Measurements from ENCODE around the gene SHBG. TPM values are rescaled to one million over a fixed set of nuclear protein-coding genes. Genes with fewer than 3 reads are reported as not detected.

The SHBG gene
- total RNA-seq, 1 experiment from 2014 or later, result 0.35 TPM

DNA sequence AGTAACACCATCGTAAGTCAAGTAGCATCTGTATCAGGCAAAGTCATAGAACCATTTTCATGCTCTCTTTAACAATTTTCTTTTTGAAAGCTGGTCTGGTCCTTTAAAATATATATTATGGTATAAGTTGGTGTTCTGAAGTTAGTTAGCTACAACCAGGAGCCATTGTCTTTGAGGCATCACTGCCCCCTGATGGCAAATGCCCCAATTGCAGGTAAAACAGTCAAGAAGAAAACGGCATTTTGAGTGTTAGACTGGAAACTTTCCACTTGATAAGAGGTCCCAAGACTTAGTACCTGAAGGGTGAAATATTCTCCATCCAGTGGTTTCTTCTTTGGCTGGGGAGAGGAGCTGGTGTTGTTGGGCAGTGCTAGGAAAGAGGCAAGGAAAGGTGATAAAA, 43.3 kb downstream of the SHBG start:
- Mint-ChIP-seq H3K4me1 (ENCODE audit: insufficient read depth, unreplicated experiment) (no peaks in the 10 kb centered on the region), H3K9me3 (ENCODE audit: unreplicated experiment) (peaks cover 8% of the 10 kb centered on the region), H3K36me3 (ENCODE audit: insufficient read depth, unreplicated experiment) (peaks cover 89% of the 10 kb centered on the region), H3K27me3 (ENCODE audit: insufficient read depth, unreplicated experiment) (no peaks in the 10 kb centered on the region), H3K27ac (ENCODE audit: low read depth, unreplicated experiment) (no peak overlapping the region), H3K4me3 (ENCODE audit: unreplicated experiment) (no peak overlapping the region)
- peak; percentile 46 for DNase-seq (ENCODE audit: unreplicated experiment)
- TF ChIP-seq, protein P1, sequence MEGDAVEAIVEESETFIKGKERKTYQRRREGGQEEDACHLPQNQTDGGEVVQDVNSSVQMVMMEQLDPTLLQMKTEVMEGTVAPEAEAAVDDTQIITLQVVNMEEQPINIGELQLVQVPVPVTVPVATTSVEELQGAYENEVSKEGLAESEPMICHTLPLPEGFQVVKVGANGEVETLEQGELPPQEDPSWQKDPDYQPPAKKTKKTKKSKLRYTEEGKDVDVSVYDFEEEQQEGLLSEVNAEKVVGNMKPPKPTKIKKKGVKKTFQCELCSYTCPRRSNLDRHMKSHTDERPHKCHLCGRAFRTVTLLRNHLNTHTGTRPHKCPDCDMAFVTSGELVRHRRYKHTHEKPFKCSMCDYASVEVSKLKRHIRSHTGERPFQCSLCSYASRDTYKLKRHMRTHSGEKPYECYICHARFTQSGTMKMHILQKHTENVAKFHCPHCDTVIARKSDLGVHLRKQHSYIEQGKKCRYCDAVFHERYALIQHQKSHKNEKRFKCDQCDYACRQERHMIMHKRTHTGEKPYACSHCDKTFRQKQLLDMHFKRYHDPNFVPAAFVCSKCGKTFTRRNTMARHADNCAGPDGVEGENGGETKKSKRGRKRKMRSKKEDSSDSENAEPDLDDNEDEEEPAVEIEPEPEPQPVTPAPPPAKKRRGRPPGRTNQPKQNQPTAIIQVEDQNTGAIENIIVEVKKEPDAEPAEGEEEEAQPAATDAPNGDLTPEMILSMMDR (IDR thresholded peaks at IDR 0.05; ENCODE audit: unreplicated experiment), result peak; percentile 41
- no TSS peak for BruUV-seq (replicated peaks)
- ChIA-PET POLR2A (interaction anchor here (1.2 to 1.9 kb wide), 4 partner anchors 11 to 112 kb away, joined by 3 to 17 read pairs (median 6); partner anchors contain the start of genes FXR2 and TP53), CTCF (interaction anchor here (0.6 to 1.6 kb wide), 11 partner anchors 9 to 113 kb away, joined by 3 to 7 read pairs (median 5); partner anchors contain the start of genes ATP1B2, SOX15, TP53 and WRAP53)
- intact Hi-C loops (cut with micrococcal nuclease), result no loop called here

DNA sequence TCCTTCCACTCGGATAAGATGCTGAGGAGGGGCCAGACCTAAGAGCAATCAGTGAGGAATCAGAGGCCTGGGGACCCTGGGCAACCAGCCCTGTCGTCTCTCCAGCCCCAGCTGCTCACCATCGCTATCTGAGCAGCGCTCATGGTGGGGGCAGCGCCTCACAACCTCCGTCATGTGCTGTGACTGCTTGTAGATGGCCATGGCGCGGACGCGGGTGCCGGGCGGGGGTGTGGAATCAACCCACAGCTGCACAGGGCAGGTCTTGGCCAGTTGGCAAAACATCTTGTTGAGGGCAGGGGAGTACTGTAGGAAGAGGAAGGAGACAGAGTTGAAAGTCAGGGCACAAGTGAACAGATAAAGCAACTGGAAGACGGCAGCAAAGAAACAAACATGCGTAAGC, 45.0 kb downstream of the SHBG start:
- DNase-seq (ENCODE audit: unreplicated experiment), result no peak
- H3K27ac Mint-ChIP-seq (ENCODE audit: low read depth, unreplicated experiment), result no peak overlapping the region
- ChIA-PET CTCF (interaction anchor here (0.7 to 1.4 kb wide), 2 partner anchors 8 to 11 kb away, joined by 4 to 5 read pairs; no protein-coding TSS in a partner anchor), POLR2A (interaction anchor here (1.0 to 2.1 kb wide), 2 partner anchors 12 to 271 kb away, joined by 3 to 6 read pairs; partner anchors contain the start of genes TMEM256 and TP53)
- no peak overlapping the region for H3K4me3 Mint-ChIP-seq (ENCODE audit: unreplicated experiment)
- H3K9me3 Mint-ChIP-seq (ENCODE audit: unreplicated experiment), result peaks cover 8% of the 10 kb centered on the region
- TF ChIP-seq, protein P1 (IDR thresholded peaks at IDR 0.05; ENCODE audit: unreplicated experiment), result no peak
- H3K4me1 Mint-ChIP-seq (ENCODE audit: insufficient read depth, unreplicated experiment), result no peaks in the 10 kb centered on the region
- intact Hi-C loops (cut with micrococcal nuclease), result no loop called here
- H3K36me3 Mint-ChIP-seq (ENCODE audit: insufficient read depth, unreplicated experiment), result peaks cover 88% of the 10 kb centered on the region
- no peaks in the 10 kb centered on the region for H3K27me3 Mint-ChIP-seq (ENCODE audit: insufficient read depth, unreplicated experiment)
- BruUV-seq (replicated peaks), result no TSS peak

GRCh38 chr17:7676533-7676932, 46.6 kb downstream of the SHBG start:
- H3K27ac Mint-ChIP-seq (ENCODE audit: low read depth, unreplicated experiment), result no peak overlapping the region
- POLR2A ChIA-PET, result interaction anchor here (0.9 kb wide), 1 partner anchor 10 kb away, joined by 3 read pairs; no protein-coding TSS in a partner anchor
- no peaks in the 10 kb centered on the region for H3K27me3 Mint-ChIP-seq (ENCODE audit: insufficient read depth, unreplicated experiment)
- H3K4me1 Mint-ChIP-seq (ENCODE audit: insufficient read depth, unreplicated experiment), result no peaks in the 10 kb centered on the region
- peaks cover 74% of the 10 kb centered on the region for H3K36me3 Mint-ChIP-seq (ENCODE audit: insufficient read depth, unreplicated experiment)
- CTCF ChIA-PET, result interaction anchor here (0.6 to 1.1 kb wide), 4 partner anchors 11 to 222 kb away, joined by 3 read pairs; no protein-coding TSS in a partner anchor
- TF ChIP-seq, protein P1 (IDR thresholded peaks at IDR 0.05; ENCODE audit: unreplicated experiment), result no peak
- no TSS peak for BruUV-seq (replicated peaks)
- intact Hi-C loops (cut with micrococcal nuclease), result no loop called here
- no peak overlapping the region for H3K4me3 Mint-ChIP-seq (ENCODE audit: unreplicated experiment)
- DNase-seq (ENCODE audit: unreplicated experiment), result no peak
- H3K9me3 Mint-ChIP-seq (ENCODE audit: unreplicated experiment), result peaks cover 8% of the 10 kb centered on the region

DNA sequence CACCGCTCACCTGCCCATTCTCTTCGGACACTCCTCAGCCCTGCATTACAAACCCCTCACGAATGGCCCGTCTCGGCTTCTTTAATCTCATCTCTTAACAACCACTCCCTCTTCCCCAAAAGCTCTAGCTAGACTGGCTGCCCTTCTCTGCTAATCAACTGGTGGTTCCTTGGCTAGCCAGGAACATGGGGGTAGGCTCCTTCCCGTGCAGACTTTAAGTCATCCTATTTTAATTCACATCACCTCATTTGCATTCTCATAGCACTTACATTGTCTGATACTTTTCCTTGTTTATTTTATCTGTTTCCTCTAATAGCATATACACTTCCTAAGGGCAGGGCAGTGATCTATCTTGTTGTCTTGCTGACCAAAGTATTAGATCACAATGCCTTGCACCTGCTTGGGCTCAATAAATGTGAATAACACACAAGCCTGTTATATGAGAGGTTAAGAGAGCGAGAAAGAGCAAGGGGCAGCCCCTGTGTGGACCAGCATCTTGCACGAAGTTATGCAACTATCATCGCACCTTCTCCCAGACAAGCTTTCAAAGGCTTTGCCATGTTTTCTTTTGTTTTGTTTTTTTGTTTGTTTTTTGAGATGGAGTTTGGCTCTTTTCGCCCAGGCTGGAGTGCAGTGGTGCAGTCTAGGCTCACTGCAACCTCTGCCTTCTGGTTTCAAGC, 47.6 kb downstream of the SHBG start:
- ChIA-PET POLR2A (interaction anchor here (1.9 kb wide), 1 partner anchor 9 kb away, joined by 10 read pairs; the partner anchor contains the start of gene TP53), CTCF (interaction anchor here (0.6 to 1.4 kb wide), 4 partner anchors 10 to 117 kb away, joined by 3 to 5 read pairs (median 3); no protein-coding TSS in a partner anchor)
- BruUV-seq (replicated peaks), result no TSS peak
- no peak overlapping the region for H3K4me3 Mint-ChIP-seq (ENCODE audit: unreplicated experiment)
- H3K27me3 Mint-ChIP-seq (ENCODE audit: insufficient read depth, unreplicated experiment), result no peaks in the 10 kb centered on the region
- H3K27ac Mint-ChIP-seq (ENCODE audit: low read depth, unreplicated experiment), result peak overlapping the region; percentile 14
- peaks cover 8% of the 10 kb centered on the region for H3K9me3 Mint-ChIP-seq (ENCODE audit: unreplicated experiment)
- TF ChIP-seq, protein P1 (IDR thresholded peaks at IDR 0.05; ENCODE audit: unreplicated experiment), result no peak
- H3K4me1 Mint-ChIP-seq (ENCODE audit: insufficient read depth, unreplicated experiment), result no peaks in the 10 kb centered on the region
- no peak for DNase-seq (ENCODE audit: unreplicated experiment)
- H3K36me3 Mint-ChIP-seq (ENCODE audit: insufficient read depth, unreplicated experiment), result peaks cover 64% of the 10 kb centered on the region
- intact Hi-C loops (cut with micrococcal nuclease), result no loop called here

Measured in MCF 10A (cell line).